ENCODE data around the gene CDH1. TPM values are rescaled to one million over a fixed set of nuclear protein-coding genes. Genes with fewer than 3 reads are reported as not detected.

The CDH1 gene
- total RNA-seq, 1 donor from 2014 or later: 0.13 TPM

GRCh38 chr16:68754084-68754792 lies 17.1 kb downstream of the CDH1 start:
- intact Hi-C loops (cut with DNase I): no loop called here
- DNase-seq (ENCODE audit: low spot score): no peak

- no peak for DNase-seq (ENCODE audit: low spot score)
- intact Hi-C loops (cut with DNase I): no loop called here
Measured at GRCh38 chr16:68756239-68756915, 19.3 kb downstream of the CDH1 start.

- DNase-seq (ENCODE audit: low spot score): no peak
- intact Hi-C loops (cut with DNase I): no loop called here
Measured at GRCh38 chr16:68757625-68757935, 20.5 kb downstream of the CDH1 start.

- intact Hi-C loops (cut with DNase I): no loop called here
- DNase-seq (ENCODE audit: low spot score): no peak
Measured at GRCh38 chr16:68759062-68759461, 22.0 kb downstream of the CDH1 start.

GRCh38 chr16:68760671-68761275 lies 23.7 kb downstream of the CDH1 start:
- intact Hi-C loops (cut with DNase I): no loop called here
- no peak for DNase-seq (ENCODE audit: low spot score)

GRCh38 chr16:68762996-68763756 lies 26.1 kb downstream of the CDH1 start:
- intact Hi-C loops (cut with DNase I): no loop called here

GRCh38 chr16:68764862-68765261 lies 27.8 kb downstream of the CDH1 start:
- intact Hi-C loops (cut with DNase I): no loop called here
- DNase-seq (ENCODE audit: low spot score): no peak

More at GRCh38 chr16:68762996-68763756, 26.1 kb downstream of the CDH1 start:
- no peak for DNase-seq (ENCODE audit: low spot score)

- DNase-seq (ENCODE audit: low spot score): no peak
- intact Hi-C loops (cut with DNase I): no loop called here
Measured at GRCh38 chr16:68767581-68767980, 30.5 kb downstream of the CDH1 start.

GRCh38 chr16:68768175-68768574 lies 31.1 kb downstream of the CDH1 start:
- no peak for DNase-seq (ENCODE audit: low spot score)
- intact Hi-C loops (cut with DNase I): no loop called here

- DNase-seq (ENCODE audit: low spot score): no peak
- intact Hi-C loops (cut with DNase I): no loop called here
Measured at GRCh38 chr16:68768771-68769170, 31.7 kb downstream of the CDH1 start.

- DNase-seq (ENCODE audit: low spot score): no peak
- intact Hi-C loops (cut with DNase I): no loop called here
Measured at GRCh38 chr16:68770671-68771070, 33.6 kb downstream of the CDH1 start.

- intact Hi-C loops (cut with DNase I): no loop called here
Measured at GRCh38 chr16:68772030-68772681, 35.1 kb downstream of the CDH1 start.

GRCh38 chr16:68772871-68773270 lies 35.8 kb downstream of the CDH1 start:
- no peak for DNase-seq (ENCODE audit: low spot score)
- intact Hi-C loops (cut with DNase I): no loop called here

More at GRCh38 chr16:68772030-68772681, 35.1 kb downstream of the CDH1 start:
- no peak for DNase-seq (ENCODE audit: low spot score)

- intact Hi-C loops (cut with DNase I): no loop called here
- DNase-seq (ENCODE audit: low spot score): no peak
Measured at GRCh38 chr16:68774982-68775634, 38.0 kb downstream of the CDH1 start.

- DNase-seq (ENCODE audit: low spot score): no peak
- intact Hi-C loops (cut with DNase I): no loop called here
Measured at GRCh38 chr16:68776821-68777485, 39.9 kb downstream of the CDH1 start.

GRCh38 chr16:68778551-68779231 lies 41.6 kb downstream of the CDH1 start:
- intact Hi-C loops (cut with DNase I): no loop called here
- DNase-seq (ENCODE audit: low spot score): no peak

- DNase-seq (ENCODE audit: low spot score): no peak
- intact Hi-C loops (cut with DNase I): no loop called here
Measured at GRCh38 chr16:68779891-68780290, 42.8 kb downstream of the CDH1 start.

- intact Hi-C loops (cut with DNase I): no loop called here
Measured at GRCh38 chr16:68781784-68782183, 44.7 kb downstream of the CDH1 start.

More at GRCh38 chr16:68781784-68782183, 44.7 kb downstream of the CDH1 start:
- DNase-seq (ENCODE audit: low spot score): no peak

Data from cardiac septum (tissue), 1 donor.